ENCODE results near the gene HOXB13. TPM values are rescaled to one million over a fixed set of nuclear protein-coding genes. Genes with fewer than 3 reads are reported as not detected.
A peak's percentile ranks its signal among the peaks of the same experiment; 100 is the strongest.

HOXB13 gene
- total RNA-seq, 1 experiment from 2014 or later: 11.1 TPM

DNA sequence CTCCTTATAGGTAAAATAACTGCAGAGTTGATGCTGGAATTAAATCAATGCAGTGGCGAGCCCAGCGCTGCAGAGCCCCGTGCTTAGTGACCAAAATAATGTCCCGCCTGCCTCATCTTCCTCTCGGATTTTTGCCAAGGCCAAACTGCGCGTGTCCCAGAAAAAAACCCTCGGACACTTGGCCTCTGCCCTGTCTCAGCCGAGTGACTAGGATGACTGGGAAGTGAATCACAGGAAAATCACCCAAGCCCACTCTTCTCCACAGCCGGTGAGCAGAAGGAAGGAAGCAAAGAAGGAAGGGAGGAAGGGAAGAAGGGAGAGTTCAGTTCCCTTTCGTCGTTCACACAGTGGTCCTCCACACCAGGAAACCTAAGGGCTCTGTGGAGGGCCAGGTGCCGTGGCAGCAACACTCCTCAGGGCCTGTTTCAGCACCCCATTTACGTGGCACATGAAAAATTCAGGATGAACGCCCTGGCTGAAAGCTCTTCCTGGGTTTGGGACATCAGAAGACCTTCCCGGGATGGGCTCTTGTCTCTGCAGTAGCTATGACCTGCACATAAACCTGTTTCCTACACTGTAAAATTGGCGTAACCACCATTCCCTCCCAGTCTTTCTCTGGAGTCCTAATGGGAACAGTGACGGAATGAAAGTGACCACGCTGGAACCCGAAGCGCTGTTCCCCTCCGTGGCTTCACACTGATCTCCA is 25.4 kb upstream of the HOXB13 start:
- DNase-seq: no peak
- H3K4me3 ChIP-seq (ENCODE audit: insufficient read depth, low read depth, low read length): no peak overlapping the region
- peaks cover 97% of the 10 kb centered on the region for H3K27me3 ChIP-seq (ENCODE audit: control insufficient read depth, insufficient read depth, low read length)
- no peaks in the 10 kb centered on the region for H3K36me3 ChIP-seq (replicated peaks; ENCODE audit: control insufficient read depth, insufficient read depth, low read length)

DNA sequence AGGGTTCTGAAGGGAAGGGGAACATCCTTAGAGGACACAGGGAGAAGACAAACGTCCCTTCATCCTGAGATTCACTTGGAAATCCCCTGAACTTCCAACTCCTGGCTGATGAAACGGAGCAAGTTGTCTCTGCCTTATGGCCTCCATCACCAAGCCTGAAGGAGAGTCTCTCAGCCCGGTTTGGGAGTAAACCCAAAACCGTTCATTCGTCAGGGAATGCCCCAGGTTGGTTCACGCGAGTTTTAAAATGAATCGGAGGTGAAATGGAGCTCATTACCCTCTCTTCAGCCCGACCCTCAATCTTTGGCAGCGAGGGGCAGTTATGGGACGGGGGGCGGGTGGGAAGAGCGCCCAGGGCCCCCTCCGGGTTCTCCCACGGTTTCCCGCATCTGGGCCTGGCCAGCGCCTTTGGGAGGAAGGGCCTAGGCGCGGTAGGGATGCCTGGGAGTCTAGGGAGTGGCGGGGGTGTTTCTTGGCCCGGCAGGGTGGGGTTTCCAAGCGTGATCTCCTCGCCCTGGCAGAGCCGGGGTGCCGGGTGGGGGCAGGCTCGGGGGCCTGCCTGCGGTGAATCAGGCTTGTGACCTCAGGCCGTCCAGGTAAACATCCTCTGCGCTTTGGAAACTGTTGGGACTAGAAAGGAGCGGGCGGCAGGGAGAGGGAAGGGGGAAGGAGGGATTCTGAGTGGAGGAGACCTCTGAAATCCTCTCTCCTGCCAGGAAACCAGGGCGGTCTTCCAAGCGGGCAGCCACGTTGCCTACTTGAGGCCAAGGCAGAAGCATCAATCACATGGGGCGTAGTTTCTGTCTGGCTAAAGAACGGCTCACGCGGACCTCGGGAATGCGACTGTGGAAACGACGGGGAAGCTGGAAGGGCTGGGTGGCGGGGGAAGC is 24.1 kb upstream of the HOXB13 start:
- no peak overlapping the region for H3K4me3 ChIP-seq (ENCODE audit: insufficient read depth, low read depth, low read length)
- peak; percentile 64 for DNase-seq
- no peaks in the 10 kb centered on the region for H3K36me3 ChIP-seq (replicated peaks; ENCODE audit: control insufficient read depth, insufficient read depth, low read length)
- peaks cover 99% of the 10 kb centered on the region for H3K27me3 ChIP-seq (ENCODE audit: control insufficient read depth, insufficient read depth, low read length)

DNA sequence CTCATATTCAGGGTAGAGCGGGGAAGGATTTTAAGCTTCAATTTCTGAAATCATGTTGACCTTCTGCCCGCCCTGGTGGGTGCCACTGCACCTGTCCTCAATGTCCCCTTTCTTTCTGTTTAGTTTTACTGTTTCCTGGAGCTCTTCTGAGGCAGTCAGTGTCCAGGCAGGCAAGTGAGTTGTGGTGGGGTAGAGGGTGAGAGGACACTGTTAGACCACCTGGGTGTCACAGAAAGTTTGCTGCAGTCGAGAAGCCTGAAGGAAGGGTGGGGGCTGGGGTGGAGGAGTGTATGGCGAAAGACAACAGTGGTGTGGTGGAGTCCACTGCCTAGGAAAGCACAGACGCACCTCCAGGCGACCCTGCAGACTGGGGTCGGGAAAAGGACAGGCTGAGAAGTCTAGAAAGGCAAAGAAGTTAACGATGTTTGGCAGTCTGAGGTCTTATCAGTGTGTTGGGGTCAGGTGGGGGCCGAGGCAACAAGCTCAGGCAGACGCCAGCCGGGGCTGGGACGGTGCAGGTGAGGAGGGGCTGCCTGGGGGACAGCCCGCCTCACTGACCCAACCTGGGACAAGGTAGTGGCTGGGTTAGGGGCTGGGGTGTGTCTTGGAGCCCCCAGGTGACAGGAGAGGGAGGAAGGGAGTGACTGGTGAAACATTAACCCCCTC is 23.3 kb upstream of the HOXB13 start:
- H3K4me3 ChIP-seq (ENCODE audit: insufficient read depth, low read depth, low read length): no peak overlapping the region
- no peaks in the 10 kb centered on the region for H3K36me3 ChIP-seq (replicated peaks; ENCODE audit: control insufficient read depth, insufficient read depth, low read length)
- peak; percentile 52 for DNase-seq
- H3K27me3 ChIP-seq (ENCODE audit: control insufficient read depth, insufficient read depth, low read length): peaks cover 99% of the 10 kb centered on the region

DNA sequence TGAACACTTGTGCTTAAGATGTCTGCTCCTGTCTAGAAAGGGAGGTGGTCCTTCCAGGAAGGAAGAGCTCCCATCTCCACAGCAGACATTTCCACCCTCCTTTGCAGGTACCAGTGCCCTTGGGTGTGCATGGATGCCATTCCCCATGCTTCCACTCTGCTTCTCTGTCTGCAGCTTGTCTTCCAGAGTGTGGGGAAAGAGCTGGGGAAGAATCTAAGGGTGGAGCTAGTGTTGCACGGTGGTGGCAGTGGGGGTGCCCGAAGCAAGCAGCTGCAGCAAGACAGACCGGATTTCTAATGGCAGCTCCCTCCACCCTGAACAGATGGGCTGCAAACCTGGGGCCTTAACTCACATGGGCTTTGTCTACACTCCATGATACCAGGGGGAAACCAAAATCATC is 22.6 kb upstream of the HOXB13 start:
- DNase-seq: peak; percentile 51
- Histone ChIP-seq H3K4me3 (ENCODE audit: insufficient read depth, low read depth, low read length) (no peak overlapping the region), H3K27me3 (ENCODE audit: control insufficient read depth, insufficient read depth, low read length) (peaks cover 100% of the 10 kb centered on the region), H3K36me3 (replicated peaks; ENCODE audit: control insufficient read depth, insufficient read depth, low read length) (no peaks in the 10 kb centered on the region)

DNA sequence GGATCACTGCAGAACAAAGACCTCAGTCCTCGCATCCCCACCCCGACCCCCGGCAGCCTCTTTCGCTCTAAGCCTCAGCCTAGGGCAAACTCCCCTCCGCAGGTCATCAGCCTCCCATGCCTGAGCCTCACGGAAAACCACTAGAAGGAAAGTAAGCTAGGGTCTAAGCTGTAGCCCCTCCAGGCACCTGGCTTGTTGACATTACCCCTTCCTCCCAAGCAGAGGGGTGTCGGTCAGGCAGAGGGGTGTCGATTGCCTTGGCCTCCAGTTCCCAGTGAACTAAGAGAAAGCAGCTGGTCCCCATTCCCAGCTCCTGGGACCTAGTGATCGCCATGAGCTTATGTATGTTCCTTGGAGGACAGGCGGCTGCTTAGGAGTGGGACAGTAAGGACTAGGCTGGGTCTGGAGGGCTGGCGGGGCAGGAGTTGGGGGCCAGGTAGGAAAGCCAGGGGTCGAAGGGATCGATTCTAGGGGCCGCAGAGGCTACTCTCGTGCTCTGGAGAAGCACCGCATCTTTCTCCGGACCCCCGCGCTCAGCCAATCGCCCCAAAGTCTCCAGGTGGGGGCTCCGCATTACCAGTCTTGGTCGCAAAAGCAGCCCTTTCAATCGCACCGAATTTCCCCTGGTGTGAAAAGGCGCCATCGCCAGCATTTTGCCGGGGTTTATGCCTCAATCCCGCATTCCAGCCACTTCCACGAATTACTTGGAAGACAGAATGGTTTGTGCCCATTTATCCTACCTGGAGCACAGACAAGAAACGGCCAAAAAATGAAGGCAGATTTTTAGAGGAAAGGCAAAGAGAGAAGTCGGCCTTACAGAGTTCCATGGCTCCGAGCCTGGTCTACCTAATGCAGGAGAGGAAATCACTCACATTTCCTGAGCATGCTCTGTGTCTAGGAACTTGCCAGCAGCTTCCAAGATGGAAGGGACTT is 21.3 kb upstream of the HOXB13 start:
- H3K27me3 ChIP-seq (ENCODE audit: control insufficient read depth, insufficient read depth, low read length): peaks cover 100% of the 10 kb centered on the region
- peak; percentile 69 for DNase-seq
- H3K36me3 ChIP-seq (replicated peaks; ENCODE audit: control insufficient read depth, insufficient read depth, low read length): no peaks in the 10 kb centered on the region
- H3K4me3 ChIP-seq (ENCODE audit: insufficient read depth, low read depth, low read length): no peak overlapping the region

DNA sequence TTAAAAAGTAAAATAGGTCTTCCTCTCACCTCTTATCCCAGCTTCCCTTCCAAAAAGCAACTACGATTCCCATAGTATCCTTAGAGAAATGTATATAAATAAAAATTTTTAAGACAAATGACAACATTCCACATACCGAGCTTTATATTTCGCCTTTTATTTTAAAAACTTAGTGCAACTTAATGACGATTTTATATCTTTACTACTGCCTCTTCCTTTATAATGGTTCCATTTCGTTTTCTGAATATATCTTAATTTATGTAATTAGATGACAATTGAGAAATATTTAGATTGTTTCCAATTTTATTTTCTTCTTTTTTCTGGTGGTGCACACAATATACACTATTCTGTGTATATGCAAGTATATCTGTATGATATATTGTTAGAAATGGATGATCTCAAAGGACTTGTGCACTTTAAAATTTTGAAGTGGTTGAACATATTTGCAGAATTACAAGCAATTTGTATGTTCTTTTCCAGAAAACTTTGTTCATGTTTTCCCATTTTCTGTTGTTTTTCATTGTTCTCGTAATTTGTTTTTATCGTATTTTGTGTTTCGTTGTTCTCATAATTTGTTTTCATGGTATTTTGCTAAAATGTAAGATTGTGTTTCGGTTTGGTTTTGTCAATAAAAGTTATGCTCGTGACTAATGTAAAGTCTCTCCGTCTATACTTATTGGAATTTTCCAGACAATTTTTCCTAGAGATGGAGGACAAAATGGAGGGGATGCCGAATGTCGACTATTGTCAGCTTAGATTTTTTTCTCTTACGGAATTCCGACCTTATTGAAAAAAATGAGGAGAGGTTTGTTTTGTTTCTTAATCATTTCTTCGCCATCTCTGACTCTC is 20.4 kb upstream of the HOXB13 start:
- H3K4me3 ChIP-seq (ENCODE audit: insufficient read depth, low read depth, low read length): no peak overlapping the region
- DNase-seq: no peak
- H3K27me3 ChIP-seq (ENCODE audit: control insufficient read depth, insufficient read depth, low read length): peaks cover 100% of the 10 kb centered on the region
- no peaks in the 10 kb centered on the region for H3K36me3 ChIP-seq (replicated peaks; ENCODE audit: control insufficient read depth, insufficient read depth, low read length)

DNA sequence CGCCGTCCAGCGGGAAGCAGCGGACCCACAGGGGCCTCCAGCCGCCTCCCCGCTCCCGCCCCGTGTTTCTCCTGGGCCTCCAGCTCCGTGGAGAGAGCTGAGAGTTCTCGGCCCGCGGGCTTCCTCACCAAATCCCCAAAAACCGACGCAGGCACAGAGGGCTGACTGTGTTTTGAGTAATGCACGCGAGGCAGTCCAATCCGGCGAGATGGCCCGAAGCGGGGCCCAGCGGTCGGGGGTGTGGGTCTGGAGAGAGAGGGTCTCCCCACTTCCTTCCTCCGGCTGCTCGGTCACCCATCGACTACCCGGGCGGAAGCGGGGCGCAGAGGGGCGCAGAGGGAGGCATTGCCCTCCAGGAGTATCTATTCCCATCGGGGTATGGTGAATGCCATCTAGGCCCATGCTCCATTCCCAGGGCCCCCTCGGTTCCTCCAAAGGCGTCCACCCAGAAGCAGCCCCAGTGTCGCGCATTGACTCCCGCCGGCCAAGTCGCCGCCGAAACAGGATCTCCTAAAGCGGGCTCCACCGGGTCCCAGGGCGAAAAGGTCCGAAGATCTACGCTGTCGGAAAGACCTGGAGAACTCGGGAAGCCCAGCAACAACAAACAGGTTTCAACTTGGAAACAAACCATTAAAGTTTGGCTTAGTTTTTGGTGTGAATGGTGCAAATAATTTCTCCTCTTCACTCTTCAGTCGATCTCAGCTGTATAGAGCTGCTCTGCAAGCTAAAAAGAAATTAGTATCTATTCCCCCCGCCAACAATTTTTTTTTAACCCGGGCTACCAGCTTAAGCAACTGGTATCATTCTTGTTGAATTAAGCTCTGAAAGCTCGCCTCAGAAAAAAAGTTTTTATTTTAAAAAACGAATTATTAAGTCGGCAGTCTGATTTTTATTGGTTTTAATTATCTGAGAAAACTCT is 19.2 kb upstream of the HOXB13 start:
- DNase-seq: peak; percentile 78

DNA sequence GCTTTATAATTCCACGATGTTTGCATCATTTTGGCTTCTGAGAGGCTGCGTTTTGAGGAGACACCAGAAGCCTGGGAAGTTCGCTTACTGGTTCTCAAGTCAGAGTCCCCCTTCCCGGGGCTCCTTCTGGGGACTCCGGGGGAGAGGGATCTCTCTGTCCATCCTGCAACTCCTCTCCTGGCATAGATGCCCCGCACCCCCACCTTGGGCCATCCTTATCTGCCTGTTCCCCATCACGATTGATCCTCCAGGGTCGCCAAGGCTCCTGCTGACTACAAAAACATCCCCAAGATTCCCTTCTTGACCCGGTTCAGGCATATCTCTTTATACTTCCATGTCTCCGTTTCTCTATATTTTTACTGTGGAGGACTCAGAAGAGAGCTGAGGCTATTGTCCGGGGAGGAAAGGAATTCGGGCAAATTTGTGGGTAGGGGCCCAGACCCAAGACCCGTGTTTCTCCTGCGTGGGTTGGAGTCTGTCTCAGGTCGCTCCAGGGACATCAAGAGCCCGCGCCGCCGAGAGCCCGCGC is 18.4 kb upstream of the HOXB13 start:
- Histone ChIP-seq H3K4me3 (ENCODE audit: insufficient read depth, low read depth, low read length) (no peak overlapping the region), H3K36me3 (replicated peaks; ENCODE audit: control insufficient read depth, insufficient read depth, low read length) (no peaks in the 10 kb centered on the region), H3K27me3 (ENCODE audit: control insufficient read depth, insufficient read depth, low read length) (peaks cover 100% of the 10 kb centered on the region)
- DNase-seq: peak; percentile 64

More for the DNA sequence above, 19.2 kb upstream of the HOXB13 start:
- peak overlapping the region; percentile 12; the same call in 1 of the 2 replicates for H3K4me3 ChIP-seq (ENCODE audit: insufficient read depth, low read depth, low read length)
- H3K36me3 ChIP-seq (replicated peaks; ENCODE audit: control insufficient read depth, insufficient read depth, low read length): no peaks in the 10 kb centered on the region
- peaks cover 100% of the 10 kb centered on the region for H3K27me3 ChIP-seq (ENCODE audit: control insufficient read depth, insufficient read depth, low read length)

DNA sequence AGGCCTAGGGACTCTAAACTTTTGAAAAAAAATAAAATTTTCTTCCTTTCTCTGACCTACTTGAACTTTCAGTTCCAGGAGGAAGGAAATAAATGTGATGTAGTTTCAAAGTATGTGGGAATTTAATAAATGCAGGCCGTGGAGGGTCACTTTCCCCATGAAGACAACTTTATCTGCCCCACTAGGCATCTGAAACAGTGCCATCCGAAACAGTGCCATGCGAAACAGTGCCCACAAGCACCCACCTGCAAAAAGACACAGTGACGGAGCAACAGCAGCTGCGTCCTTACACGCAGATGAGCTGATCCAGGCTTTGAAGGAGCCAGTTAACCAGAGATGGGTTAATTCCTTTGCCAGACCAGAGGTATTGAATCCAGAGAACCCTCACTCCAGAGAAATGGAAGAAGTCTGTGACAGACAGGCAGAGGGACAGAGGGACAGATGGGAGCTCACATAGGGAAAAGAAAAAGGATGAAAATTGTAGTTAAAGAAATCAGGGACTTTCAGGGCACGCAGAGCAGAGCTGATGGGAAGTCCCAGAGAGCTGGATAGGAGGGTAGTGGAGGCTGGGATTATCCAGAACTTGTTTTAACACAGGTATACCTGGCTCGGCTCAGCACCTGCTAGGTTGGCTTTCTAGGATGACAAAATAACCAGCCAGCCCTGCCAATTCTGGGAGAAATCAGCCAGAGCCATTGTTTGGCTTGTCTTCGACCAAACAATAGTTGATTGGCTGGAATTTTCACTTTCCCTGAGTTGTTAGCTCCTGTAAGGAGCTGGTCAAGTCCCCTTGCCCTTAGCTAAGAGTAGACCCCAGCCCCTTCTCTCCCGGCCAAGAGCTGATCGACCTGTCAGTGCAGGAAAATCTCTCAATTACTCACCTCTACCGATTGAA is 17.1 kb upstream of the HOXB13 start:
- no peaks in the 10 kb centered on the region for H3K36me3 ChIP-seq (replicated peaks; ENCODE audit: control insufficient read depth, insufficient read depth, low read length)
- no peak for DNase-seq

DNA sequence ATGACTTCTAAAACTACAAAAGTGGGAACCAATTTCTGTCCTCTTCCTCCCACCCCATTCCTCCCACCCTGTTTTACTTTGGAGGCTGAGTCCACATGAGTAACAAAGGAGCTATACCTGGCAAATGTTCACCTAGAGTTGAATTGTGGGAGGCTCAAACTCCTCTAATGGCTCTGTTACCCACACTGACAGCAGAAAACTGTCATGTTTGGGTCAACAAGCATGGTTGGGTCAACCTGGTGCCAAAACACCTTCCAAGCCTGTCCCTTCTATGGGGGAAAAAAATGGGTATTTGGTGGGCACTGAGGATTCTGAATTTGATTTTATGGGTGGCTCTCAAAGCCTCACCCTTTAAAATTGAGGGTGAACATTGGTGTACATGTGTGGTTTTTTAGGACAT is 12.0 kb upstream of the HOXB13 start:
- Histone ChIP-seq H3K4me3 (ENCODE audit: insufficient read depth, low read depth, low read length) (no peak overlapping the region), H3K27me3 (ENCODE audit: control insufficient read depth, insufficient read depth, low read length) (peaks cover 100% of the 10 kb centered on the region), H3K36me3 (replicated peaks; ENCODE audit: control insufficient read depth, insufficient read depth, low read length) (no peaks in the 10 kb centered on the region)
- DNase-seq: no peak

More for the DNA sequence above, 17.1 kb upstream of the HOXB13 start:
- Histone ChIP-seq H3K27me3 (ENCODE audit: control insufficient read depth, insufficient read depth, low read length) (peaks cover 100% of the 10 kb centered on the region), H3K4me3 (ENCODE audit: insufficient read depth, low read depth, low read length) (no peak overlapping the region)

DNA sequence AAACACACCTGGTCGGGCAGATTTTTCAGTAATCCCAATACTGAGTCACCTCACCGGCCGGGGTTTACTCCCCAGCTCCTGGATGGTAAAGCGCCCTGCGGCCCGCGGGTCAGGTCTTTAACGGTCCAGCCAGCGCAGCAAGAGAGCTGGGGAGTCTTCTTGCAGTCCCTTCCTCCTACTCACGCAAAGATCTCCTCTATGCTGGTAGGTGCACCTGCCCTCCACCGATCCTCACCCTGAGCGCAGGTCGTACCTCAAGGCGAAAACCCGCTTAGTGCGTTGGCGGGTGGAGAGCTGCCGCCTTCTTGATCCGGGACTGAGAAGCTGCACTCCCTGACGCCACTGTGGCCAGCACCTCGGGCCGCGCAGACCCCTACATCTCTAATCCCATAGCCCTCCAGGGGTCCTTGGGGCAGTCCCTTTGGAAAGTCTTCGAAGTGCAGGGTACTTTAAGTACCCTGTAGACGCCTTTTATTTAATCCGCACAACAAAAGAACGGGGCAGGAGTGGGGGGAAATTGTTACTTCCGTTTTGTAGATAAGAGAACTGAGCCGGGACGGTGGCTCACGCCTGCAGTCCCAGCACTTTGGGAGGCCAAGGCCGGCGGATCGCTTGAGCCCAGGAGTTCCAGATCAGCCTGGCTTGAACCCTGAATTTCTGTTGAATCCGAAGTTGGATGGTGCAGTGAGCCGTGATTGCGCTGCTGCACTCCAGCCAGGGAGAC is 10.4 kb upstream of the HOXB13 start:
- DNase-seq: peak; percentile 68
- peaks cover 100% of the 10 kb centered on the region for H3K27me3 ChIP-seq (ENCODE audit: control insufficient read depth, insufficient read depth, low read length)
- H3K36me3 ChIP-seq (replicated peaks; ENCODE audit: control insufficient read depth, insufficient read depth, low read length): no peaks in the 10 kb centered on the region
- peak overlapping the region; percentile 1; the same call in 1 of the 2 replicates for H3K4me3 ChIP-seq (ENCODE audit: insufficient read depth, low read depth, low read length)
